HG03439 (cell line): Measurements from ENCODE around the gene PTPRH.
"Not testable (repeated sequence)": the region's sequence is repeated elsewhere in the genome, so short reads cannot be mapped to it uniquely, and the experiment has no call there.

ENCODE experiments used
- ATAC-seq: cut with Tn5 transposase; IDR thresholded peaks from one replicate; pipeline ENCODE4 v1.9.1; 2021; ENCODE audit warnings: mild to moderate bottlenecking, moderate library complexity; ENCODE audit not compliant: unreplicated experiment

Gene PTPRH

DNA sequence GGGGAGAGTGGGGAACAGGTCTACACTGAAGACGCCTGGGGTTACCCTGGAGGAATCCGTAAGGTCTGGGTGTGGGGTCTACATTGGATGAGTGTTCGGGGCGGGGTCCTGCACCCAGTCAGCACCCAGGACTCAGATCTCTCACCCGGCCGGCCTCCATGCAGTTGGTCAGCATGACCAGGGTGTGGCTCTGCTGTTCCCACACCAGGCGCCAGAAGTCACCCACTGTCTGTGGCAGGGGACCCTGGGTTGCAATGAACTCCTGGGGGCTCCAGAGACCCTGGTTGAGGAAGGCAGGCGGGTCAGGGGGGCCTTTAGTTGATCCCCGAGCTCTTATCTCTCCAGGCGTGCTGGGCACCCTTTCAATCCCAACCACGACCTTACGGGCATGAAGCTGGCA lies 23.2 kb downstream of the PTPRH start:
- ATAC-seq = no peak

GRCh38 chr19:55181740-55182139 lies 27.6 kb downstream of the PTPRH start:
- ATAC-seq = no peak

DNA sequence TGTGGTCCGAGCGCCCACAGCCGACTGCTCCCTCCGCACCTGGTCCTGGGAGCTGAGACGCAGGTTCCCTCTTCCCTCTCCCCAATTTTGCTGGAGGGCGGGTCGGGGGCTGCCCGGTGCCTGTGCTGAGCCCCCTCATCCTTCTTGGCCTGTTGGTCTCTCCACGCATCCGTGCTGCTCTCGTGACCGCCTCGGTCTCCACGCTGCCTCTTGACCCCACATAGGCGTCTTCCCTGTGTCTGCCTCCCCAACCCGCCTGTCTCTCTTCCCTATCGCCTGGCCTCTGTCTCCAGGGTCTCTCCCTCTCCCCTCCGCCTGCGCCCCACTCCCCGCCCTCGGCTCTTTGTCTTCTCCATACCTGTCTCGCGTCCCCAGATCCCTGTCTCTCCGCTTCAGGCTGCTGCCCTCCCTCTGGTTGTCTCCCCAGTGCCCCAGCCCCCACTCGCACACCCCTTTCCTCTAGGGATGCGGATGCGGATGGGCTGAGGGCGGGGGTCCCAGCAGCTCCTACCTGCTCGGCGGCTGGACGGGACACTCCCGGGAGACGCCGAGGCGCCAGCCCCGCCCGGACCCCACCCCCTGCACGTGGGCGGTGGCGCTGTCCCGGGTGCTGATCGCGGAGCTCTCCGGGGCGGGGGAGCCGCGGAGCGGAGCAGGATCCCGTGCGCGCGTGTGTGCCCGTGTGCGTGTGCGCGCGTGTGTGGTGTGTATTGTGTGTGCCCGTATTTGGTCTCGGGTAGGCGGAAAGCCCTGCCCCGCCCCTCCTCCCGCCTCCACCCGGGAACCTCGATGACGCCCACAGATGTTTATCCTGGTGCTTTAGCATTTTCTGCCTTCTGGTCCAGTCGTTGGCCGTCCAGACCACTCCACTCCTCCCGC lies 29.5 kb downstream of the PTPRH start, which contains the start of gene SYT5:
Gene SYT5, minus strand, starts transcription at position 684 of the 879 bp plus-strand sequence. CDS start 1,248 bp downstream, outside the sequence.
- peak; percentile 16 for ATAC-seq

DNA sequence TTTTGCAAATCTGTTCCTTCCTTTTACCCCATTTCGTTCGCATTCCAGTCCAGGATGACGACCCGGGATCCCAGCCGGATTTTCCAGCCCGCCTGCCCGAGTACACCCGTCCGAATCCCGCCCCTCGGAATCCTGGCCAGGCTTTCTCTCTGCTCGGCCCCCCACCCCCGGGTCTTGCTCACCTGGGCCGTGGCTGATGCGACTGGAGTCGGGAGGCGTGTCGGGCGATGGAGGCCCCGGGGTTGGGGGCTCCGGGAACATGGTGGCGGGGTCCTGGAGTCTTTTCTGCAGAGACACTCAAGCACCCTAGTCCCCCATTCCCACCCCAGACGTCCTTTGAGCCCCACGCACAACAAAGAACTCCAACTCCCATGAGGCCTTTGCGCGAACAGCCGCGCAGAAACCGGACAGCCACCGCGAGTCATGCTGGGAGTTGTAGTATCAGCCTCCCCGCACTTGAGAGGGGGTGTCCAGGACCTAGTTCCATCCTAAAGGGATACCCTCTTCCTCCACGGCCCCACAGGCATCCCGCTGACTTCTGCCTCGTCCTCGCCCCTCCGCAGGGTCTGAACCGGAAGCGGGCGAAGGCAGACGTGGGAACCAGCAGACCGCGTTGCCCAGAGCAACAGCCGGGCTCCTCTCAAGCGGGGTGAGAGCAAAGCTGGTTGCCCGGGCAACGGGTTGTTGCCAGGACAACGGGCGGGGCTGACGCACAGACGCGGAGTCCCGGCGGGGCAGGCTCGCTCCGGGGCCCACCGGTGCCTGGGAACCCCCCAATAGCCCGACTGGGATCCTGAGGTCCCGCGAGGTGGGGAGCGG lies 30.3 kb downstream of the PTPRH start:
- peak; percentile 64 for ATAC-seq

DNA sequence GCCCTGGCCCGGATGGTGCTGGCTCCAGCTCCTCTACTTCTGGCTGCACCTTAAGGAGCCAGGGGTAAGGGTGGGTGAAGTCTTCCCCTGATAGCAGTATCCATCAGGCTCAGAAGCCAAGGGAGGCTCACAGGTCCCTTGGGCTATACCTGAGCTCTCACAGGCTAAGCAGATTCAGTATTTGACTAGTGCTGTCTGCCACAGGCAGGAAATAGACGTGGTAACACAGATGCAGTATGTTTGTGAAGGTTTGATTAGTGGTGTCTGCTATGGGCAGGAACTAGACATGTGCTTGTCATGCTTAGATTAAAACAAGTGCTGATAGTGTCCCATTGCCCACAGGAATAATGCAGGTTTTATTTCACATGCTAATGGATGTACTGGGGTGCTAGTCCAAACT lies 33.2 kb downstream of the PTPRH start:
- ATAC-seq = no peak

- no peak for ATAC-seq
Observed at GRCh38 chr19:55175117-55175867, 34.0 kb downstream of the PTPRH start.

- ATAC-seq = no peak
Observed at GRCh38 chr19:55174425-55175116, 34.7 kb downstream of the PTPRH start.

GRCh38 chr19:55173714-55174409 lies 35.4 kb downstream of the PTPRH start:
- ATAC-seq = no peak

- ATAC-seq = no peak
Observed at GRCh38 chr19:55173186-55173713, 36.1 kb downstream of the PTPRH start.

GRCh38 chr19:55172741-55173140 lies 36.6 kb downstream of the PTPRH start:
- ATAC-seq = no peak

DNA sequence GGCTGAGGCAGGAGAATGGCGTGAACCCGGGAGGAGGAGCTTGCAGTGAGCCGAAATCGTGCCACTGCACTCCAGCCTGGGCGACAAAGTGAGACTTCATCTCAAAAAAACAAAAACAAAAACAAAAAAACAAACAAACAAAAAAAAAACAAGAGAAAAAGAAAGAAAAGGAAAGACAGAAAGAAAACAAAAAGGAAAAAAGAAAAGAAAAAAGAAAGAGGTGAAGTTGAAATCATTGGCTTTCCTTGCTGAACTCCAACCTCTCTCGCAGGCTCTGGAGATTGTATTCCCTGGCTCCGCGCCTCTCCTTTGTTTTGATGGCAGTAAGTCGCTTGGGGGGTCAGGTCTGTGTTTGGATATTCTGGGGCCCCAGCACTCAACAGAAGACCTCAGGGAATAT lies 37.0 kb downstream of the PTPRH start:
- not testable (repeated sequence) for ATAC-seq

DNA sequence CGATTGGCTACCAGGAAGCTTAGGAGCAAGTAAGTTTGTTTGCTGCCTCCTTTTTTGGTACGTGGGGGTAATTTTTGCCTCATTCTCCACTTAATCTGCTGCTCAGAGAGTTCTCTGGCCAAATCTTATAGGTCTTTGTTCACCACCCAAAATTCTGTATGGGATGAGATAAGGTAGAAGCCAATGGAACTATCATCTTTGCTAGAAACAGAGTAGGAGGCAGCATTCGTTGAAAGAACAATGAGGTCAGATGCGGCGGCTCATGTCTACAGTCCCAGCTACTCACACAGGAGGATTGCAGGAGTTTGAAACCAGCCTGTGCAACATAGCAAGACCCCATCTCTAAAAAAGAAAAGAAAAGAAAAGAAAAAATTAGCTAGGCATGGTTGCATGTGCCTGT lies 37.9 kb downstream of the PTPRH start:
- ATAC-seq = no peak

DNA sequence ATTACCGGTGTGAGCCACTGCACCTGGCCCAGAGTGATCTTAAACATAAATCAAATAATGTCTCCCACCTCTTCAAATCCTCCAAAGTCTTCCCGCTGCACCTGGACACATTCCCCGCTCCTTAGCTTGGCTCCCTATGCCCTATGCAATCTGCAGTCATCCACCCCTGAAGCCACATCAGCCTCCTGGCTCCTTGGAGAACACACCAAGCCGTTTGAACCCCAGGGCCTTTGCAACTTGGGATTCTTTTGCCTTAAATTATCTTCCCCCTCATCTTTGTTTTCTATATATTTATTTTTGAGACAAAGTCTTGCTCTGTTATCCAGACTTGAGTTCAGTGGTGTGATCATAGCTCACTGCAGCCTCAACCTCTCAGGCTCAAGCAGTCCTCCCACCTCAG lies 40.2 kb downstream of the PTPRH start:
- ATAC-seq = no peak

DNA sequence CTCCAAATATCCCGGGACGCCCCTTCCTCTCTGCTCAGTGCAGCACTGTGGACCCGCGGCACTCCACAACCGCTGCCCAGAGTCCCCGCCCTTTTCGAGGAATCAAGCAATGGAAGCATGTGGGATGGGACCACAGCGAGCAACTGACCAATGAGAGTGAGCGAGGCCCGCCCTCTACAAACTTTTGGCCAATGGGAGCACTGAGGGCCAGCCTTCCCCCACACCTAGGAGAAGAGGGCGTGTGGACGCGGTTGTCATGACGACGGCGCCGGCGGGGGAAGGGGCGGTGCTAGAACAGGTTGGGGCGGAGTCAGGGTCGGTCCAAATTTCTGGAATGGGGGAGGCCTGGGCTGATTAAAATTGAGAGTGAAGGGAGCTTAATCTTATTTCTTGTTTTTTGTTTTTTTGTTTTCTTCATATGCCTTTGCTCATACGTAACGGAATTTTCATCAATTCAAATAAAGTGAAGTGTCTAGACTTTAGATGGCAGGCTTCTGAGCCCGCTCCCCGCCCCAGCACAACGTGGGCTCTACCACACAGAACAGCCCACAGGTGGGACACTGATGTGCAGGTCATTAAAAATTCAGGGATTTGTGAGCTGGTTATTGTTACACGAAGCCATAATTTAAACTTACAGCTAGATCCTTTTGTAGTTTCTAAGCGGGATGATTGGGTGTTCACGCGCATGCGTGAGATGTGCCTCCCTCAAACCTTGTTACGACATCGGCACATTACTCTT lies 42.6 kb downstream of the PTPRH start, which contains the start of gene DNAAF3:
Gene DNAAF3, minus strand, starts transcription at position 84 of the 739 bp plus-strand sequence. CDS start 200 bp downstream, outside the sequence.
- peak; percentile 75 for ATAC-seq

- peak; percentile 11 for ATAC-seq
Observed at GRCh38 chr19:55165952-55166529, 43.3 kb downstream of the PTPRH start.

GRCh38 chr19:55161571-55162322 lies 47.6 kb downstream of the PTPRH start:
- no peak for ATAC-seq

DNA sequence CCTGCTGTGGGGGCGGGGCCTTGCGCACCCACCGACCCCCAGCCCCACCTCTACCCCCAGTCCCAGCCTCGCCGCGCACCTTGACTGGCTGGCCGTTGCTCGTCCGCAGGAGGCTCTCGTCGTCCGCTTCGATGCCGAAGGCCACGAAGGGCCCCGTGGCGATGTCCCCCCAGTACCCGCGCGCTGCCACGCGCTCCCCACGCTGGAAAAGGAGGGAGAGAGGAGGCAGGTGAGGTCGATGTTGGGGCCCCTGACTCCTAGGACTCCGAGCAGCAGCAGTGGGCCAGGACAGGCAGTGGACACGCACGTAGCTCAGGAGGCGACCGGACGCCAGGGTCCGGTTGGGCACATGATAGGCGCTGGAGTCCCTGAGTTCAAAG lies 48.3 kb downstream of the PTPRH start:
- ATAC-seq = no peak
